Progenitor cell of endocrine pancreas (in vitro differentiated cells): ENCODE measurements around the gene RNU2-63P. TPM values are rescaled to one million over a fixed set of nuclear protein-coding genes. Genes with fewer than 3 reads are reported as not detected.

Experiments
- DNase-seq: peaks from one replicate; pipeline ENCODE4 v3.0.0; 2021; ENCODE audit warnings: low spot score; ENCODE audit not compliant: unreplicated experiment
- H3K27ac Mint-ChIP-seq: 2 replicates; pipeline ENCODE4 v1.8.0; 2021; ENCODE audit warnings: mild to moderate bottlenecking, moderate library complexity, mixed read lengths
- H3K27me3 Mint-ChIP-seq: 2 replicates; pipeline ENCODE4 v1.8.0; 2021; ENCODE audit warnings: mixed read lengths
- H3K36me3 Mint-ChIP-seq: 2 replicates; pipeline ENCODE4 v1.8.0; 2022; ENCODE audit warnings: mixed read lengths; ENCODE audit not compliant: insufficient read depth
- H3K4me1 Mint-ChIP-seq: 2 replicates; pipeline ENCODE4 v1.8.0; 2021; ENCODE audit warnings: low read depth, mixed read lengths
- H3K4me3 Mint-ChIP-seq: 2 replicates; pipeline ENCODE4 v1.8.0; 2021; ENCODE audit warnings: low read depth, mild to moderate bottlenecking, moderate library complexity, mixed read lengths
- H3K9me3 Mint-ChIP-seq: 2 replicates; pipeline ENCODE4 v1.8.0; 2021; ENCODE audit warnings: low read depth, mixed read lengths
- CTCF ChIP-seq: fragments of 200-600 bp; sonication (generic); IDR thresholded peaks from one replicate; pipeline ENCODE4 v1.5.0; 2021; ENCODE audit warnings: antibody characterized with exemption, mild to moderate bottlenecking; ENCODE audit not compliant: unreplicated experiment
- long read RNA-seq: library from polyadenylated mRNA; unstranded; transcript quantifications from one replicate; pipeline ENCODE4 v2.0.0, GENCODE V29; 2020
- total RNA-seq: library from RNA; stranded (reverse); gene quantifications from 2 replicates; pipeline ENCODE4 v1.2.1, GENCODE V29; 2021

Gene RNU2-63P
- 2.8 TPM in 1 of 2 replicates, not detected in the other for total RNA-seq
- long read RNA-seq: 0 reads

DNA sequence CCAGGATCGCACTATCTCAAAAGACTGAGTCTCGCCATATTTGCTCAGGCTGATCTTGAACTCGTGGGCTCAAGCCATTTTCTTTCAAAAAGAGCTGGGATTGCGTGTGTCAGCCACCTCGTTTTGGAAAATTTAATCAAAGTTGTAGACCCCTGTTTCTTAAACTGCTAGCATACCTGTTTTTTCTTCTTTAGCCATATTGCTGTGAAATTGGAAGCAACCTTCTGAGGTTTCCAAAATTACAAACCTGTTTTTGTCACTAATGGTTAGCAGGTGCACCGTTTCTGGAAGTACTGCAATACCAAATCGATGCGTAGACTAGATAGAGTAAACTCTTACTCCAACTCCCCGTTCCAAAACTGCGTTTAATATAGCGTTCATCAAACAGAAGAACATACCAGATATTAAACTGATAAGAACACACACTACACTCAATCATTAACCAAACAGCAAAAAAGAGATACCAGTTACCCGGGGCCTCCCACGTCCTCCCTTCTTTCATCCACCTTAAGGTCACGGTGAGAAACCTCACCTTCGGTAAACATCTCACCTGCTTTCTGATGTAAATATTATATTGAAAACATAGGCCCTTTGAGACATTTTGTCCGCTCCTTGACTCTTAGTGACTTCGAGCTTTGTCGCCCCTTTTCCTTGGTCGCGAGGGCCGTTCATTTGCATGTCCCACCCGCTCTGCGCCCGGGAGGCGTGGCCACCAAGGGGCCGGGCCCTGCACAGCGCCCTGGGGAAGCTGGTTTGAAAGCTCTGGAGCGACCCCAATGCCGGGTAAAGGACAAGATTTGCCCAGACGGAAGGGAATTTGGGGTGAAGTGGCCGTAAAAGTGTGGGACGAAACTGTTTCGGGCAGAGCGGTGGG is at the start of gene RNU2-63P:
Gene RNU2-63P (minus strand): TSS at position 462 of the 874 bp plus-strand sequence.
- Mint-ChIP-seq H3K27me3 (peaks cover 5% of the 10 kb centered on the region), H3K9me3 (no peaks in the 10 kb centered on the region), H3K4me3 (peak within 1 kb of the TSS; percentile 95), H3K36me3 (no peaks in the 10 kb centered on the region), H3K27ac (peak within 1 kb of the TSS; percentile 100), H3K4me1 (peaks cover 8% of the 10 kb centered on the region)
- TF ChIP-seq CTCF: no peak
- peak; percentile 64 for DNase-seq

DNA sequence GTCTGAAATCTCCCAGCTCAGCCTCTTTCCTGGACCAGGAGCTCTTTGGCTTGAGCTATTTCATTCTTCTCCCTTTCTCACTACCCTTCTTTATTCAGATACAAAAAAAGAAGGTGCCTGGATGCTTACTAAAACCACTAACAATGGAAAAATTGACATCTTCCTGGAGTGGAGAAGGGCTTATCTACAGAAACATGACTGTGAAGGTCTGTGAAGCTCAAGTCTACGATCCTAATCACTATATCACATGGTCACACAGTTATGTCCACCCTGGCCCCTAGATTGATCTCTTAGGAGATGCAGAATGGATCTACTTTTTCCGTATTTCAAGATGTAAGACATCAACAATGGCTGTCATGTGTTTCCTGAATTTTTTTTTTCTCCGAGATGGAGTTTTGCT is 44.9 kb upstream of the RNU2-63P start:
- no peaks in the 10 kb centered on the region for H3K36me3 Mint-ChIP-seq
- H3K4me1 Mint-ChIP-seq: peaks cover 10% of the 10 kb centered on the region
- no peak overlapping the region for H3K27ac Mint-ChIP-seq
- H3K9me3 Mint-ChIP-seq: no peaks in the 10 kb centered on the region
- no peak for TF ChIP-seq CTCF
- DNase-seq: no peak
- H3K4me3 Mint-ChIP-seq: no peak overlapping the region
- H3K27me3 Mint-ChIP-seq: no peaks in the 10 kb centered on the region

DNA sequence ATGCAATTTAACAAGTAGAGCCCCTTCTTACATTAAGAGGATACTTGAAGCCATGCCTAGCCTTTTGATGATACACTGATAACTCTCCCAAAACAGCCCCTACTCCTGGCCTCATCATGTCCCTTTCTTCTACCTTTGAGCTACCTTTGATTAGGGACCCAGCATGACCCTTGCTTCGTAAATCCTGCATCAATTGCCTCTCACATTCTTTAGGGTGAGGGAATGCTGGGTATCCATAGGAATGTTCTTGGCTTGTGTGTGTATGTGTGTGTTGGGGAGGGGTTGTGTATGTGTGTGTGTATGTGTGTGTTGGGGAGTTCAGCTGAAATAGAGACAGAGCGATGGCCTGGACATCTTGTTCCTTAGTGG is 44.5 kb upstream of the RNU2-63P start:
- no peak for TF ChIP-seq CTCF
- Mint-ChIP-seq H3K27me3 (no peaks in the 10 kb centered on the region), H3K36me3 (no peaks in the 10 kb centered on the region), H3K27ac (no peak overlapping the region), H3K4me1 (peaks cover 12% of the 10 kb centered on the region), H3K9me3 (no peaks in the 10 kb centered on the region), H3K4me3 (no peak overlapping the region)
- no peak for DNase-seq

DNA sequence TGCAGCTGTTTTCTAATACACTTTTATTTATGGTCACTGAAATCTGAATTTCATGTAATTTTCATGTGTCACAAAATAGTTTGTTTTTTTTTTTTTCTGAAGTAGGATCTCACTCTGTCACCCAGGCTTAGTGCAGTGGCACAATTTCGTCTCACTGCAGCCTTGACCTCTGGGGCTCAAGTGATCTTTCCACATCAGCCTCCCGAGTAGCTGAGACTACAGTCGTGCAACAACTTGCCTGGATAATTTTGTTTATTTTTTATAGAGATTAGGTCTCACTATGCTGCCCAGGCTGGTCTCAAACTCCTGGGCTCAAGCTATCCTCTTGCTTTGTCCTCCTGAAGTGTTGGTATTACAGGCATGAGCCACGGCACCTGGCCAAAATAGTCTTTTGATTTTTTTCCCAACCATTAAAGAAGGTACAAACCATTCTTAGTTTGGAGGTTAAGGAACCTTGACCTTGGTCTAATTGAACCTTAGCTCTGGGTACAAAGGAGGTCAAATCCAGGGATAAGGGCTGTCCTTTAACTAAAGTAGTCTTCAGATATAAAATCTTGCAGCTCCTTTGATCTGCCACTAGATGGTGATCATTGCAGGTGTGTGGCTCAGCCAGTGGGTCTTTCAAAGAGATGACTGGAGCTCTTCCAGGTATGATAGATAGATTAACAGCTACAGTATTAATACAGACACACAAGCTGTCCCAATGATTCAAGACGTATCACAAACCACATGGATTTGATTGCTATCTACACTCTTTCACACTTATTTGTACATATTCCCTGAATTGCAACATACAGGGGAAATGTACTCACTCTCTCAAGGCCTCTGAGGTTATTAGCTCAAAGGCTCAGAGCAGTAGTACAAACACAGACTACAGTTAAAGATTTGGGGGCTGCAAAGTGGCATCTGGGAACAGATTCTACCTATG is 43.9 kb upstream of the RNU2-63P start:
- peak; percentile 80 for TF ChIP-seq CTCF
- H3K9me3 Mint-ChIP-seq: no peaks in the 10 kb centered on the region

GRCh38 chr2:88058191-88058590 is 41.8 kb upstream of the RNU2-63P start:
- Mint-ChIP-seq H3K4me1 (peaks cover 33% of the 10 kb centered on the region), H3K9me3 (no peaks in the 10 kb centered on the region), H3K4me3 (no peak overlapping the region), H3K36me3 (no peaks in the 10 kb centered on the region), H3K27ac (no peak overlapping the region), H3K27me3 (no peaks in the 10 kb centered on the region)
- no peak for TF ChIP-seq CTCF
- no peak for DNase-seq

More for the DNA sequence above, 43.9 kb upstream of the RNU2-63P start:
- H3K4me1 Mint-ChIP-seq: peaks cover 14% of the 10 kb centered on the region
- no peak overlapping the region for H3K4me3 Mint-ChIP-seq
- H3K27ac Mint-ChIP-seq: no peak overlapping the region
- no peaks in the 10 kb centered on the region for H3K27me3 Mint-ChIP-seq
- DNase-seq: no peak
- no peaks in the 10 kb centered on the region for H3K36me3 Mint-ChIP-seq
